Hematopoietic multipotent progenitor cell treated with erythropoietin and hydrocortisone succinate and interleukin-3 and kit ligand, for 17 days (in vitro differentiated cells): ENCODE data around the gene RPS29.

Source experiments
- DNase-seq: peaks from one replicate; pipeline ENCODE4 v3.0.0-alpha.2; 2015; ENCODE audit warnings: low spot score

RPS29 gene

GRCh38 chr14:49550286-49551184 lies 35.6 kb downstream of the RPS29 start:
- DNase-seq: no peak

GRCh38 chr14:49549881-49550280 lies 36.3 kb downstream of the RPS29 start:
- no peak for DNase-seq

- no peak for DNase-seq
Observed at GRCh38 chr14:49549446-49549845, 36.7 kb downstream of the RPS29 start.

- no peak for DNase-seq
Observed at GRCh38 chr14:49546766-49547165, 39.4 kb downstream of the RPS29 start.

- no peak for DNase-seq
Observed at GRCh38 chr14:49545716-49546115, 40.5 kb downstream of the RPS29 start.

- no peak for DNase-seq
Observed at GRCh38 chr14:49545071-49545470, 41.1 kb downstream of the RPS29 start.

- no peak for DNase-seq
Observed at GRCh38 chr14:49541049-49541448, 45.1 kb downstream of the RPS29 start.

DNA sequence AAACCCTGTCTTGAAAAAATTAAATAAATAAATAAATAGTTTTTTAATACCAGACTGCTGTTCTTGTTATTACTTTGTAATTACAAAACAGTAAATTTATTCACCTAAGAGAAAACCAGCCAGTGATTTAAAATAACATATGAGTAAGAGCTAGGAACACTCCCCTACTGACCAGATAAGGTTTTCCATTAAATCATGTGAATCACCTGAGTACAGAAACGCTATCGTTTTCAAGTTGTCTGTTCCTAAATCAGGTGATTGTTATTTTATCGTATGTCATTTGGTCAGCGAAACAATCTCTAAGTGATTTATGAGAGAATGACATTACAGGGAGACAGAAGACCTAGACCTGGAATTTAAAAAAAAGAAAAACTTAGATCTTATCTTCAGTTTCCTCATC lies 47.3 kb downstream of the RPS29 start:
- DNase-seq: no peak
